Measurements from ENCODE around the gene MEF2C. TPM values are rescaled to one million over a fixed set of nuclear protein-coding genes. Genes with fewer than 3 reads are reported as not detected.

Gene MEF2C
- total and polyA plus RNA-seq, 2 of the 13 experiments (the other 11 are each of a cell fraction or from before 2014, with no cell fraction given), result 0.02 TPM; not detected in 1

GRCh38 chr5:88671106-88671504, 211.9 kb downstream of the MEF2C start:
- Histone ChIP-seq H3K79me2 (ENCODE audit: insufficient read depth, low read length) (no peaks in the 10 kb centered on the region), H3K36me3 (replicated peaks in 1 of 2; ENCODE audit: control insufficient read depth in 1 of 2, insufficient read depth in 2 of 2, low read length in 2 of 2) (no peaks in the 10 kb centered on the region), H3K4me2 (ENCODE audit: low read depth, low read length) (no peak overlapping the region), H3K27ac (ENCODE audit: extremely low read length, insufficient read depth, low read length) (no peak overlapping the region), H3K4me1 (ENCODE audit: insufficient read depth, low read length) (peaks cover 16% of the 10 kb centered on the region; the same call in 1 of the 2 replicates), H3K4me3 (replicated peaks in 1 of 3; ENCODE audit: insufficient read depth in 1 of 3, low read depth in 2 of 3, low read length in 3 of 3) (no peak overlapping the region), H3K27me3 (ENCODE audit: control insufficient read depth in 1 of 2, insufficient read depth in 2 of 2, low read length in 2 of 2) (peaks cover 4 to 44% of the 10 kb centered on the region in 2 experiments; a peak in 3 of 5 replicates), H3K9ac (ENCODE audit: insufficient read depth, low read depth, low read length) (no peak overlapping the region), H2AFZ (ENCODE audit: low read length) (no peak overlapping the region), H3K9me3 (ENCODE audit: low read length) (no peaks in the 10 kb centered on the region), H4K20me1 (ENCODE audit: insufficient read depth, low read length) (no peaks in the 10 kb centered on the region)
- ATAC-seq, result no peak
- TF ChIP-seq, protein P1, sequence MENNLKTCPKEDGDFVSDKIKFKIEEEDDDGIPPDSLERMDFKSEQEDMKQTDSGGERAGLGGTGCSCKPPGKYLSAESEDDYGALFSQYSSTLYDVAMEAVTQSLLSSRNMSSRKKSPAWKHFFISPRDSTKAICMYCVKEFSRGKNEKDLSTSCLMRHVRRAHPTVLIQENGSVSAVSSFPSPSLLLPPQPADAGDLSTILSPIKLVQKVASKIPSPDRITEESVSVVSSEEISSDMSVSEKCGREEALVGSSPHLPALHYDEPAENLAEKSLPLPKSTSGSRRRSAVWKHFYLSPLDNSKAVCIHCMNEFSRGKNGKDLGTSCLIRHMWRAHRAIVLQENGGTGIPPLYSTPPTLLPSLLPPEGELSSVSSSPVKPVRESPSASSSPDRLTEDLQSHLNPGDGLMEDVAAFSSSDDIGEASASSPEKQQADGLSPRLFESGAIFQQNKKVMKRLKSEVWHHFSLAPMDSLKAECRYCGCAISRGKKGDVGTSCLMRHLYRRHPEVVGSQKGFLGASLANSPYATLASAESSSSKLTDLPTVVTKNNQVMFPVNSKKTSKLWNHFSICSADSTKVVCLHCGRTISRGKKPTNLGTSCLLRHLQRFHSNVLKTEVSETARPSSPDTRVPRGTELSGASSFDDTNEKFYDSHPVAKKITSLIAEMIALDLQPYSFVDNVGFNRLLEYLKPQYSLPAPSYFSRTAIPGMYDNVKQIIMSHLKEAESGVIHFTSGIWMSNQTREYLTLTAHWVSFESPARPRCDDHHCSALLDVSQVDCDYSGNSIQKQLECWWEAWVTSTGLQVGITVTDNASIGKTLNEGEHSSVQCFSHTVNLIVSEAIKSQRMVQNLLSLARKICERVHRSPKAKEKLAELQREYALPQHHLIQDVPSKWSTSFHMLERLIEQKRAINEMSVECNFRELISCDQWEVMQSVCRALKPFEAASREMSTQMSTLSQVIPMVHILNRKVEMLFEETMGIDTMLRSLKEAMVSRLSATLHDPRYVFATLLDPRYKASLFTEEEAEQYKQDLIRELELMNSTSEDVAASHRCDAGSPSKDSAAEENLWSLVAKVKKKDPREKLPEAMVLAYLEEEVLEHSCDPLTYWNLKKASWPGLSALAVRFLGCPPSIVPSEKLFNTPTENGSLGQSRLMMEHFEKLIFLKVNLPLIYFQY (CRISPR knock-in tag; IDR thresholded peaks at IDR 0.05; ENCODE audit: borderline replicate concordance), result no peak
- TF ChIP-seq HOXA9 (CRISPR knock-in tag; IDR thresholded peaks at IDR 0.05; ENCODE audit: borderline replicate concordance) (no peak), ZNF572 (CRISPR knock-in tag; IDR thresholded peaks at IDR 0.05) (no peak), ZBTB43 (CRISPR knock-in tag; conservative IDR thresholded peaks at IDR 0.05) (no peak), HOXA5 (CRISPR knock-in tag; IDR thresholded peaks at IDR 0.05) (no peak), ZSCAN31 (CRISPR knock-in tag; IDR thresholded peaks at IDR 0.05; ENCODE audit: low read depth) (no peak), MEIS2 (CRISPR knock-in tag; IDR thresholded peaks at IDR 0.05) (no peak), ZNF280B (CRISPR knock-in tag; IDR thresholded peaks at IDR 0.05; ENCODE audit: borderline replicate concordance) (no peak), ZNF747 (CRISPR knock-in tag; IDR thresholded peaks at IDR 0.05; ENCODE audit: borderline replicate concordance) (no peak), ZSCAN9 (CRISPR knock-in tag; IDR thresholded peaks at IDR 0.05; ENCODE audit: borderline replicate concordance) (no peak), JDP2 (CRISPR knock-in tag; IDR thresholded peaks at IDR 0.05; ENCODE audit: borderline replicate concordance) (no peak), XBP1 (CRISPR knock-in tag; IDR thresholded peaks at IDR 0.05) (no peak), KDM2A (CRISPR knock-in tag; IDR thresholded peaks at IDR 0.05; ENCODE audit: borderline replicate concordance, low read depth) (no peak), KLF9 (CRISPR knock-in tag; IDR thresholded peaks at IDR 0.05; ENCODE audit: low read depth) (no peak), ZNF773 (CRISPR knock-in tag; IDR thresholded peaks at IDR 0.05; ENCODE audit: borderline replicate concordance) (no peak), ZNF296 (CRISPR knock-in tag; conservative IDR thresholded peaks at IDR 0.05) (no peak), SKI (IDR thresholded peaks at IDR 0.05; ENCODE audit: partially characterized antibody) (no peak)
- TF ChIP-seq, protein P2, sequence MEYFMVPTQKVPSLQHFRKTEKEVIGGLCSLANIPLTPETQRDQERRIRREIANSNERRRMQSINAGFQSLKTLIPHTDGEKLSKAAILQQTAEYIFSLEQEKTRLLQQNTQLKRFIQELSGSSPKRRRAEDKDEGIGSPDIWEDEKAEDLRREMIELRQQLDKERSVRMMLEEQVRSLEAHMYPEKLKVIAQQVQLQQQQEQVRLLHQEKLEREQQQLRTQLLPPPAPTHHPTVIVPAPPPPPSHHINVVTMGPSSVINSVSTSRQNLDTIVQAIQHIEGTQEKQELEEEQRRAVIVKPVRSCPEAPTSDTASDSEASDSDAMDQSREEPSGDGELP (IDR thresholded peaks at IDR 0.05; ENCODE audit: borderline replicate concordance, low read depth), result no peak
- ChIA-PET CTCF (ENCODE audit: low intra/inter-chr PET ratio, low total read pairs) (no interaction called here), POLR2A (no interaction called here)
- in situ Hi-C loops (cut with HindIII; ENCODE audit: extremely low pct_ligation_motif_present, low pct_unique_long_range_greater_than_20kb), result no loop called here
- no peak for FAIRE-seq
- BruUV-seq (replicated peaks), result no TSS peak
- intact Hi-C loops (cut with micrococcal nuclease; ENCODE audit: unreplicated experiment), result no loop called here
- DNase-seq (ENCODE audit: low spot score), result no peak
- WGBS (ENCODE audit: low lambda C conversion rate), result 0% methylated on average over 1 of the region's 1 CpG
